IMR-90 (cell line): ENCODE measurements around the gene PRMT2. TPM values are rescaled to one million over a fixed set of nuclear protein-coding genes. Genes with fewer than 3 reads are reported as not detected.

Experiments used
- ATAC-seq: fragments of 200-7000 bp; cut with Tn5 transposase; 2 replicates; pipeline ENCODE4 v1.9.1; 2020; ENCODE audit warnings: low read depth, mild to moderate bottlenecking, moderate library complexity
- BruUV-seq: library from RNA; stranded (reverse); fragments of 400-500 nt; replicated peaks from 2 replicates; lab custom pipeline; 2021; lab: Mats Ljungman, UMichigan
- CTCF ChIA-PET: fragments of 300-600 bp; formaldehyde crosslinking; extraction: SDS; loops from one replicate; lab custom pipeline; 2021; ENCODE audit warnings: antibody characterized with exemption; lab: Yijun Ruan, JAX
- POLR2A ChIA-PET: fragments of 300-600 bp; sonication (Branson Sonifier 250); formaldehyde crosslinking; loops from one replicate; lab custom pipeline; 2022; ENCODE audit warnings: antibody characterized with exemption; ENCODE audit not compliant: unreplicated experiment; lab: Charles Lee
- DNase-seq: peaks from one replicate; pipeline ENCODE4 v3.0.0; 2013
- H2AFZ ChIP-seq: replicated peaks from 2 replicates; pipeline ENCODE3; 2013; ENCODE audit warnings: low read length, mild to moderate bottlenecking; ENCODE audit not compliant: poor library complexity
- H2AK5ac ChIP-seq: 2 replicates; pipeline ENCODE4 v1.6.1; 2013; ENCODE audit warnings: low read depth, low read length, inconsistent platforms
- H2AK9ac ChIP-seq: replicated peaks from 2 replicates; pipeline ENCODE3; 2013; ENCODE audit warnings: mild to moderate bottlenecking, low read depth, low read length, moderate library complexity; ENCODE audit not compliant: poor library complexity
- H2BK120ac ChIP-seq: 2 replicates; pipeline ENCODE4 v1.6.1; 2013; ENCODE audit warnings: low read depth, low read length, inconsistent platforms
- H2BK15ac ChIP-seq: 3 replicates; pipeline ENCODE4 v1.6.1; 2013; ENCODE audit warnings: low read depth, low read length, inconsistent platforms
- H2BK20ac ChIP-seq: 2 replicates; pipeline ENCODE4 v1.6.1; 2013; ENCODE audit warnings: low read depth, mild to moderate bottlenecking, inconsistent platforms, low read length, moderate library complexity
- H2BK5ac ChIP-seq: 2 replicates; pipeline ENCODE4 v1.6.1; 2013; ENCODE audit warnings: mild to moderate bottlenecking, low read depth, low read length, inconsistent platforms; ENCODE audit not compliant: poor library complexity, severe bottlenecking
- H3K14ac ChIP-seq: replicated peaks from 2 replicates; pipeline ENCODE4 v1.6.1; 2013; ENCODE audit warnings: low read depth, low read length, inconsistent platforms
- H3K18ac ChIP-seq: 2 replicates; pipeline ENCODE4 v1.6.1; 2013; ENCODE audit warnings: low read depth, low read length, control low read depth
- H3K23ac ChIP-seq: 2 replicates; pipeline ENCODE4 v1.6.1; 2013; ENCODE audit warnings: low read depth, low read length, inconsistent platforms
- H3K27ac ChIP-seq: 2 replicates; pipeline ENCODE4 v1.5.1; 2013; ENCODE audit warnings: mild to moderate bottlenecking, control low read depth, low read length; ENCODE audit not compliant: insufficient read depth
- H3K27me3 ChIP-seq: 2 replicates; pipeline ENCODE4 v1.6.1; 2013; ENCODE audit warnings: low read length; ENCODE audit not compliant: control insufficient read depth, insufficient read depth
- H3K36me3 ChIP-seq: 2 replicates; pipeline ENCODE4 v1.6.1; 2013; ENCODE audit warnings: low read length, mixed read lengths; ENCODE audit not compliant: control insufficient read depth, insufficient read depth
- H3K4ac ChIP-seq: 2 replicates; pipeline ENCODE4 v1.6.1; 2013; ENCODE audit warnings: low read depth, low read length, inconsistent platforms
- H3K4me1 ChIP-seq: 2 replicates; pipeline ENCODE4 v1.6.1; 2013; ENCODE audit warnings: low read length, mixed read lengths; ENCODE audit not compliant: control insufficient read depth, insufficient read depth
- H3K4me2 ChIP-seq: 2 replicates; pipeline ENCODE4 v1.6.1; 2013; ENCODE audit warnings: low read depth, mild to moderate bottlenecking, control low read depth, low read length, moderate library complexity
- H3K4me3 ChIP-seq: 2 replicates; pipeline ENCODE4 v1.5.1; 2013; ENCODE audit warnings: low read depth, mild to moderate bottlenecking, control low read depth, low read length, moderate library complexity; ENCODE audit not compliant: insufficient read depth
- H3K56ac ChIP-seq: 2 replicates; pipeline ENCODE4 v1.6.1; 2013; ENCODE audit warnings: low read length, inconsistent platforms; ENCODE audit not compliant: insufficient read depth; ENCODE audit errors: extremely low read depth
- H3K79me1 ChIP-seq, 2 experiments: 2 replicates each; pipeline ENCODE4 v1.6.1; 2013; ENCODE audit warnings: low read length in 2 of 2, inconsistent platforms in 1 of 2, low read depth in 1 of 2
- H3K9ac ChIP-seq: 2 replicates; pipeline ENCODE4 v1.6.1; 2013; ENCODE audit warnings: low read depth, low read length, control low read depth
- H3K9me1 ChIP-seq: 2 replicates; pipeline ENCODE4 v1.6.1; 2013; ENCODE audit warnings: low read length, inconsistent platforms; ENCODE audit not compliant: insufficient read depth
- H3K9me3 ChIP-seq: 2 replicates; pipeline ENCODE4 v1.6.1; 2013; ENCODE audit warnings: low read length; ENCODE audit not compliant: control insufficient read depth, insufficient read depth
- H4K20me1 ChIP-seq: 2 replicates; pipeline ENCODE4 v1.6.1; 2013; ENCODE audit warnings: low read length, inconsistent platforms; ENCODE audit not compliant: insufficient read depth
- H4K5ac ChIP-seq: 2 replicates; pipeline ENCODE4 v1.6.1; 2013; ENCODE audit warnings: mild to moderate bottlenecking, low read depth, low read length, control low read depth
- H4K8ac ChIP-seq, 2 experiments: 2 replicates each; pipeline ENCODE4 v1.6.1; 2013; ENCODE audit warnings: low read depth in 2 of 2, low read length in 2 of 2, control low read depth in 1 of 2, inconsistent platforms in 1 of 2
- H4K91ac ChIP-seq: 2 replicates; pipeline ENCODE4 v1.6.1; 2013; ENCODE audit warnings: low read depth, low read length, inconsistent platforms; ENCODE audit not compliant: insufficient read depth
- BHLHE40 ChIP-seq: fragments of 150-350 bp; IDR thresholded peaks from 2 replicates; pipeline ENCODE4 v1.6.1; 2016; ENCODE audit warnings: mild to moderate bottlenecking, low read depth, low read length
- CEBPB ChIP-seq: IDR thresholded peaks from 2 replicates; pipeline ENCODE4 v1.6.1; 2012; ENCODE audit warnings: low read depth, low read length, improper control_type of control experiment
- CHD1 ChIP-seq: IDR thresholded peaks from 2 replicates; pipeline ENCODE4 v1.6.1; 2012; ENCODE audit warnings: low read depth, low read length, improper control_type of control experiment
- CTCF ChIP-seq: conservative IDR thresholded peaks from 2 replicates; pipeline ENCODE4 v1.5.1; 2012; ENCODE audit warnings: mild to moderate bottlenecking, low read depth, low read length, improper control_type of control experiment
- ELK1 ChIP-seq: fragments of 150-350 bp; IDR thresholded peaks from 2 replicates; pipeline ENCODE4 v1.6.1; 2016; ENCODE audit warnings: low read depth, mild to moderate bottlenecking, low read length, moderate library complexity, borderline replicate concordance
- FOS ChIP-seq: fragments of 150-350 bp; IDR thresholded peaks from 2 replicates; pipeline ENCODE4 v1.6.1; 2016; ENCODE audit warnings: low read depth, low read length
- MAFK ChIP-seq: IDR thresholded peaks from 2 replicates; pipeline ENCODE4 v1.6.1; 2012; ENCODE audit warnings: low read depth, low read length, improper control_type of control experiment
- MAZ ChIP-seq: IDR thresholded peaks from 2 replicates; pipeline ENCODE4 v1.6.1; 2012; ENCODE audit warnings: low read depth, mild to moderate bottlenecking, low read length, improper control_type of control experiment, moderate library complexity, borderline replicate concordance
- MXI1 ChIP-seq: IDR thresholded peaks from 2 replicates; pipeline ENCODE4 v1.6.1; 2012; ENCODE audit warnings: low read depth, mild to moderate bottlenecking, low read length, moderate library complexity, borderline replicate concordance
- NFE2L2 ChIP-seq: fragments of 150-350 bp; IDR thresholded peaks from 2 replicates; pipeline ENCODE4 v1.6.1; 2016; ENCODE audit warnings: low read depth, mild to moderate bottlenecking, low read length
- POLR2A ChIP-seq: IDR thresholded peaks from 2 replicates; pipeline ENCODE4 v1.6.1; 2012; ENCODE audit warnings: mild to moderate bottlenecking, low read depth, low read length
- RAD21 ChIP-seq: IDR thresholded peaks from 2 replicates; pipeline ENCODE4 v1.6.1; 2012; ENCODE audit warnings: low read length, improper control_type of control experiment
- RCOR1 ChIP-seq: IDR thresholded peaks from 2 replicates; pipeline ENCODE4 v1.6.1; 2012; ENCODE audit warnings: mild to moderate bottlenecking, low read length, improper control_type of control experiment; ENCODE audit not compliant: insufficient replicate concordance
- RFX5 ChIP-seq: IDR thresholded peaks from 2 replicates; pipeline ENCODE4 v1.8.0; 2012; ENCODE audit warnings: low read depth, mild to moderate bottlenecking, low read length, moderate library complexity
- SMC3 ChIP-seq: fragments of 150-350 bp; IDR thresholded peaks from 2 replicates; pipeline ENCODE4 v1.6.1; 2016; ENCODE audit warnings: low read depth, mild to moderate bottlenecking, antibody characterized with exemption, low read length, moderate library complexity
- USF2 ChIP-seq: fragments of 150-350 bp; IDR thresholded peaks from 2 replicates; pipeline ENCODE4 v1.6.1; 2017; ENCODE audit warnings: mild to moderate bottlenecking, antibody characterized with exemption, low read length, low read depth
- WGBS, 2 experiments: methylation state at CpG; one replicate each; pipeline versions ENCODE4 v1.1.5 to v1.1.7; 2013; ENCODE audit warnings: missing lambda C conversion rate in 2 of 2; ENCODE audit not compliant: insufficient read length in 1 of 2; ENCODE audit errors: extremely low coverage in 2 of 2; 5-methylcytosine and 5-hydroxymethylcytosine counted together
- dilution Hi-C: fragments of 300-500 bp; cut with HindIII; formaldehyde crosslinking; loops from one replicate; pipeline ENCODE4 v1.14.3; 2018; ENCODE audit warnings: low sequenced_read_pairs; ENCODE audit not compliant: unreplicated experiment
- in situ Hi-C: fragments of 300-500 bp; cut with MboI; formaldehyde crosslinking; loops from 3 replicates; pipeline ENCODE4 v1.14.3; 2019; ENCODE audit warnings: low sequenced_read_pairs, inconsistent platforms, mixed read lengths
- intact Hi-C: fragments of 100-400 bp; cut with micrococcal nuclease; formaldehyde crosslinking; loops from 2 replicates; pipeline ENCODE4 v1.10.0; 2022
- polyA plus RNA-seq, 3 experiments: library from polyadenylated mRNA; depleted of rRNA; stranded (reverse); fragments of >200 nt; gene quantifications; 2 replicates each; pipeline ENCODE4 v1.2.3, GENCODE V29; 2012; ENCODE audit warnings: low replicate concordance in 1 of 3
- total RNA-seq: library from RNA; depleted of rRNA; stranded (reverse); fragments of >200 nt; gene quantifications from 2 replicates; pipeline ENCODE4 v1.2.3, GENCODE V29; 2012

The PRMT2 gene
- total and polyA plus RNA-seq, 2 of the 4 experiments (the other 2 are of a cell fraction) = 126 to 159 TPM

- no peaks in the 10 kb centered on the region for H3K9me3 ChIP-seq
- H3K9ac ChIP-seq = no peak overlapping the region
- H2AK9ac ChIP-seq = no peak overlapping the region
- H3K18ac ChIP-seq = no peak overlapping the region
- no peak overlapping the region for H3K27ac ChIP-seq
- no peak overlapping the region for H3K4me2 ChIP-seq
- no peaks in the 10 kb centered on the region; the same call in 1 of the 2 replicates for H3K27me3 ChIP-seq
- H3K9me1 ChIP-seq = peaks cover 4% of the 10 kb centered on the region; the same call in 1 of the 2 replicates
- dilution Hi-C loops = no loop called here
- ChIA-PET CTCF (no interaction called here), POLR2A (no interaction called here)
- no peaks in the 10 kb centered on the region for H3K4me1 ChIP-seq
- no peak overlapping the region for H2AFZ ChIP-seq
- in situ Hi-C loops = no loop called here
- no peak overlapping the region for H4K8ac ChIP-seq
- H3K23ac ChIP-seq = no peak overlapping the region
- DNase-seq = no peak
- H2AK5ac ChIP-seq = no peak overlapping the region
- no peak overlapping the region for H2BK5ac ChIP-seq
- 97% methylated on average over 7 of the region's 24 CpGs; no CpG with 5 or more reads in 1 of the 2 experiments for WGBS, 2 experiments
- H3K14ac ChIP-seq = no peak overlapping the region
- intact Hi-C loops = no loop called here
- no peaks in the 10 kb centered on the region for H4K20me1 ChIP-seq
- H3K56ac ChIP-seq = no peak overlapping the region
- H2BK20ac ChIP-seq = no peak overlapping the region
- no peak for TF ChIP-seq RCOR1
- TF ChIP-seq BHLHE40 = no peak
- no peak for TF ChIP-seq NFE2L2
- TF ChIP-seq CTCF = no peak
- no peak for TF ChIP-seq FOS
- TF ChIP-seq CHD1 = no peak
- no peak for TF ChIP-seq MAFK
- TF ChIP-seq POLR2A = no peak
- no peak for TF ChIP-seq MAZ
- TF ChIP-seq RFX5 = no peak
- no peak for TF ChIP-seq RAD21
- no peak for TF ChIP-seq ELK1
- TF ChIP-seq MXI1 = no peak
- TF ChIP-seq SMC3 = no peak
- TF ChIP-seq CEBPB = no peak
- no peak for TF ChIP-seq USF2
- no TSS peak for BruUV-seq
- ATAC-seq = no peak
- H2BK15ac ChIP-seq = no peak overlapping the region
- no peak overlapping the region for H4K5ac ChIP-seq
- H3K4ac ChIP-seq = no peak overlapping the region
- H3K36me3 ChIP-seq = peaks cover 16% of the 10 kb centered on the region
- peaks cover 0 to 3% of the 10 kb centered on the region in 2 experiments; a peak in 1 of 4 replicates for H3K79me1 ChIP-seq
- H4K91ac ChIP-seq = no peak overlapping the region
- no peak overlapping the region for H2BK120ac ChIP-seq
- no peak overlapping the region for H3K4me3 ChIP-seq
Observed at GRCh38 chr21:46664316-46664995, 29.0 kb downstream of the PRMT2 start.
